HG03520 (cell line): Measurements from ENCODE around the gene TDRD15.
"Not testable (repeated sequence)": the region's sequence is repeated elsewhere in the genome, so short reads cannot be mapped to it uniquely, and the experiment has no call there.

Experiments used
- ATAC-seq: cut with Tn5 transposase; IDR thresholded peaks from one replicate; pipeline ENCODE4 v1.9.1; 2021; ENCODE audit warnings: mild to moderate bottlenecking, moderate library complexity; ENCODE audit not compliant: unreplicated experiment

TDRD15 gene

GRCh38 chr2:21142149-21142548 is 18.4 kb downstream of the TDRD15 start:
- no peak for ATAC-seq

- ATAC-seq, result no peak
Measured at GRCh38 chr2:21146638-21147037, 22.9 kb downstream of the TDRD15 start.

- no peak for ATAC-seq
Measured at GRCh38 chr2:21148718-21149117, 24.9 kb downstream of the TDRD15 start.

- ATAC-seq, result not testable (repeated sequence)
Measured at GRCh38 chr2:21151234-21151633, 27.5 kb downstream of the TDRD15 start.

- no peak for ATAC-seq
Measured at GRCh38 chr2:21155365-21156136, 31.8 kb downstream of the TDRD15 start.

- ATAC-seq, result no peak
Measured at GRCh38 chr2:21161122-21161521, 37.4 kb downstream of the TDRD15 start.

GRCh38 chr2:21161832-21162614 is 38.3 kb downstream of the TDRD15 start:
- no peak for ATAC-seq

GRCh38 chr2:21162615-21162878 is 38.8 kb downstream of the TDRD15 start:
- no peak for ATAC-seq

- ATAC-seq, result no peak
Measured at GRCh38 chr2:21163213-21163612, 39.4 kb downstream of the TDRD15 start.

- ATAC-seq, result no peak
Measured at GRCh38 chr2:21165350-21165749, 41.6 kb downstream of the TDRD15 start.

- ATAC-seq, result no peak
Measured at GRCh38 chr2:21175895-21176646, 52.3 kb downstream of the TDRD15 start.

- ATAC-seq, result no peak
Measured at GRCh38 chr2:21181957-21182356, 58.2 kb downstream of the TDRD15 start.

- no peak for ATAC-seq
Measured at GRCh38 chr2:21183306-21183705, 59.5 kb downstream of the TDRD15 start.

GRCh38 chr2:21183726-21184125 is 60.0 kb downstream of the TDRD15 start:
- ATAC-seq, result no peak

- ATAC-seq, result no peak
Measured at GRCh38 chr2:21191535-21191934, 67.8 kb downstream of the TDRD15 start.
